ENCODE data around the gene BAIAP2.

DNA sequence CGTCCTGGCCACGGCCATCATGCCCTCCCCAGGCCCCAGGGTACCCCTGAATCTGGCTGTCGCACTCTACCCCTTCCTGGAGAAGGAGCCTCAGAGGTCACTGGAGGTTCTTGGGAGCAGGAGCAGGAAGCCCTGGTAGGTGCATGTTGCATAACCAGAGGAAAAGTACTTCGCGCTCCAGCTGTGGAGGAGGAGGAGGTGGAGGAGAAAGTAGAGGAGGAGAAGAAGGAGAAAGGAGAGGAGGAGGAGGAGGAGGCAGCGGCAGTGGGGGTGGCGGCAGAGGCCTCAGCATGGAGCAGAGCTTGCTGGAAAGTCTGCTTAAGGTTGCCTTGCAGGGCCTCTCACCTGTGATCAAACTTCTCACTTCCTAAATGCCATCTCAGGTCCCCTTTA is 61.8 kb downstream of the BAIAP2 start:
- TF ChIP-seq, protein P1, sequence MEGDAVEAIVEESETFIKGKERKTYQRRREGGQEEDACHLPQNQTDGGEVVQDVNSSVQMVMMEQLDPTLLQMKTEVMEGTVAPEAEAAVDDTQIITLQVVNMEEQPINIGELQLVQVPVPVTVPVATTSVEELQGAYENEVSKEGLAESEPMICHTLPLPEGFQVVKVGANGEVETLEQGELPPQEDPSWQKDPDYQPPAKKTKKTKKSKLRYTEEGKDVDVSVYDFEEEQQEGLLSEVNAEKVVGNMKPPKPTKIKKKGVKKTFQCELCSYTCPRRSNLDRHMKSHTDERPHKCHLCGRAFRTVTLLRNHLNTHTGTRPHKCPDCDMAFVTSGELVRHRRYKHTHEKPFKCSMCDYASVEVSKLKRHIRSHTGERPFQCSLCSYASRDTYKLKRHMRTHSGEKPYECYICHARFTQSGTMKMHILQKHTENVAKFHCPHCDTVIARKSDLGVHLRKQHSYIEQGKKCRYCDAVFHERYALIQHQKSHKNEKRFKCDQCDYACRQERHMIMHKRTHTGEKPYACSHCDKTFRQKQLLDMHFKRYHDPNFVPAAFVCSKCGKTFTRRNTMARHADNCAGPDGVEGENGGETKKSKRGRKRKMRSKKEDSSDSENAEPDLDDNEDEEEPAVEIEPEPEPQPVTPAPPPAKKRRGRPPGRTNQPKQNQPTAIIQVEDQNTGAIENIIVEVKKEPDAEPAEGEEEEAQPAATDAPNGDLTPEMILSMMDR (conservative IDR thresholded peaks at IDR 0.05 in 1 of 2, IDR thresholded peaks at IDR 0.05 in 1 of 2; ENCODE audit: extremely low read depth in 1 of 2, insufficient read depth in 1 of 2, low read depth in 1 of 2, low read length in 2 of 2): no peak
- no peak for TF ChIP-seq EZH2 (IDR thresholded peaks at IDR 0.05; ENCODE audit: borderline replicate concordance, low read length)
